Measurements from ENCODE around the gene CDC42EP4.

CDC42EP4 gene

GRCh38 chr17:73237714-73238113, 74.1 kb downstream of the CDC42EP4 start:
- in situ Hi-C loops (cut with HindIII; ENCODE audit: low pct_ligation_motif_present, low sequenced_read_pairs), result no loop called here
- H3K27ac ChIP-seq, result no peak overlapping the region
- DNase-seq, result no peak
- peaks cover 29% of the 10 kb centered on the region for H3K36me3 ChIP-seq (replicated peaks)
- H3K27me3 ChIP-seq (replicated peaks), result no peaks in the 10 kb centered on the region
- H3K4me3 ChIP-seq (ENCODE audit: low read depth, low read length), result no peak overlapping the region
- TF ChIP-seq CTCF (IDR thresholded peaks at IDR 0.05; ENCODE audit: low read depth, low read length, missing control alignments), result no peak

GRCh38 chr17:73234736-73235135, 77.1 kb downstream of the CDC42EP4 start:
- no peak for DNase-seq
- Histone ChIP-seq H3K27me3 (replicated peaks) (no peaks in the 10 kb centered on the region), H3K36me3 (replicated peaks) (peaks cover 19% of the 10 kb centered on the region), H3K27ac (no peak overlapping the region), H3K4me3 (ENCODE audit: low read depth, low read length) (no peak overlapping the region)
- no peak for TF ChIP-seq CTCF (IDR thresholded peaks at IDR 0.05; ENCODE audit: low read depth, low read length, missing control alignments)
- in situ Hi-C loops (cut with HindIII; ENCODE audit: low pct_ligation_motif_present, low sequenced_read_pairs), result no loop called here
